Cardiac fibroblast (primary cell): Measurements from ENCODE around the gene STYX.

Source experiments
- DNase-seq, 2 donors: peaks; one replicate each; pipeline versions ENCODE4 v3.0.0 to v3.0.0-alpha.2; 2010; ENCODE audit warnings: low read depth in 2 of 2
- H3K4me3 ChIP-seq, 2 donors: replicated peaks in 1 of 2; 1 replicate in 1 of 2; 2 replicates in 1 of 2; pipeline ENCODE4 v1.5.1; 2011; ENCODE audit warnings: low read depth in 2 of 2, low read length in 2 of 2, mild to moderate bottlenecking in 2 of 2, moderate library complexity in 1 of 2
- CTCF ChIP-seq: IDR thresholded peaks from one replicate; pipeline ENCODE4 v1.5.1; 2011; ENCODE audit warnings: low read depth, mild to moderate bottlenecking, low read length, inconsistent platforms

Gene STYX

GRCh38 chr14:52693532-52693931 lies 36.4 kb upstream of the STYX start:
- no peak for TF ChIP-seq CTCF
- DNase-seq = no peak
- H3K4me3 ChIP-seq = peak overlapping the region in 1 of 2 donors; percentile 99

GRCh38 chr14:52694761-52695480 lies 35.0 kb upstream of the STYX start:
- TF ChIP-seq CTCF = no peak
- DNase-seq = peak; percentile 46 to 55
- peak overlapping the region; percentile 95 to 99 for H3K4me3 ChIP-seq

GRCh38 chr14:52695481-52696091 lies 34.4 kb upstream of the STYX start, which contains the start of gene ERO1A:
TSS of gene ERO1A (minus strand) at chr14:52695558. CDS start at chr14:52695481, 77 bp downstream.
- TF ChIP-seq CTCF = no peak
- H3K4me3 ChIP-seq = peak within 1 kb of the TSS; percentile 95 to 99
- peak; percentile 88 to 90 for DNase-seq

GRCh38 chr14:52700701-52701172 lies 29.2 kb upstream of the STYX start:
- DNase-seq = peak; percentile 54 to 73
- no peak overlapping the region for H3K4me3 ChIP-seq
- TF ChIP-seq CTCF = no peak

- no peak for TF ChIP-seq CTCF
- no peak overlapping the region for H3K4me3 ChIP-seq
- peak; percentile 20 to 54 for DNase-seq
Observed at GRCh38 chr14:52701223-52701622, 28.7 kb upstream of the STYX start.

GRCh38 chr14:52703225-52703624 lies 26.7 kb upstream of the STYX start:
- H3K4me3 ChIP-seq = no peak overlapping the region
- TF ChIP-seq CTCF = no peak
- peak; percentile 97 to 98 for DNase-seq
